HL-60 (cell line): ENCODE measurements around the gene ZNF512B.

Experiments used
- DNase-seq, 2 experiments: peaks; one replicate each; pipeline ENCODE4 v3.0.0-alpha.2; 2010 to 2020; ENCODE audit warnings: low read depth in 1 of 2, low spot score in 1 of 2
- H3K27ac ChIP-seq: fragments of 250-450 bp; sonication (Bioruptor Pico); replicated peaks from 2 replicates; pipeline ENCODE4 v1.5.1; 2020; ENCODE audit warnings: mild to moderate bottlenecking, moderate library complexity
- H3K27me3 ChIP-seq: fragments of 250-450 bp; sonication (Bioruptor Pico); 2 replicates; pipeline ENCODE4 v1.5.1; 2021; ENCODE audit warnings: mild to moderate bottlenecking, moderate library complexity; ENCODE audit not compliant: insufficient read depth, poor library complexity, severe bottlenecking
- H3K4me3 ChIP-seq: replicated peaks from 2 replicates; pipeline ENCODE4 v1.5.1; 2011; ENCODE audit warnings: mild to moderate bottlenecking, control low read depth, low read length; ENCODE audit not compliant: insufficient read depth
- CTCF ChIP-seq: IDR thresholded peaks from one replicate; pipeline ENCODE4 v1.5.1; 2011; ENCODE audit warnings: low read length, control low read depth, inconsistent platforms; ENCODE audit not compliant: insufficient read depth
- GABPA ChIP-seq: IDR thresholded peaks from 2 replicates; pipeline ENCODE4 v1.6.1; 2012; ENCODE audit warnings: low read depth
- POLR2AphosphoS5 ChIP-seq: IDR thresholded peaks from 2 replicates; pipeline ENCODE4 v1.6.1; 2012; ENCODE audit warnings: low read depth
- REST ChIP-seq: IDR thresholded peaks from 2 replicates; pipeline ENCODE4 v1.6.1; 2012; ENCODE audit warnings: low read depth; ENCODE audit not compliant: insufficient replicate concordance
- SPI1 ChIP-seq: IDR thresholded peaks from 2 replicates; pipeline ENCODE4 v1.6.1; 2012; ENCODE audit warnings: low read depth, mild to moderate bottlenecking, borderline replicate concordance

The ZNF512B gene

GRCh38 chr20:63957690-63958441 is 11.9 kb downstream of the ZNF512B start:
- DNase-seq, result peak in 1 of 2 experiments; percentile 43
- Histone ChIP-seq H3K4me3 (no peak overlapping the region), H3K27me3 (no peaks in the 10 kb centered on the region), H3K27ac (peak overlapping the region; percentile 70)
- TF ChIP-seq POLR2AphosphoS5 (no peak), REST (no peak), CTCF (no peak), SPI1 (no peak), GABPA (peak; percentile 64; the same call in 1 of the 2 replicates)

GRCh38 chr20:63957004-63957689 is 12.6 kb downstream of the ZNF512B start:
- peak; percentile 73 to 78 for DNase-seq

GRCh38 chr20:63956664-63957003 is 13.1 kb downstream of the ZNF512B start:
- peak overlapping the region; percentile 70 for H3K27ac ChIP-seq
- peak overlapping the region; percentile 44 for H3K4me3 ChIP-seq
- no peak for DNase-seq
- no peak for TF ChIP-seq POLR2AphosphoS5
- no peak for TF ChIP-seq CTCF
- no peak for TF ChIP-seq GABPA
- no peak for TF ChIP-seq REST
- no peak for TF ChIP-seq SPI1
- no peaks in the 10 kb centered on the region for H3K27me3 ChIP-seq

More at GRCh38 chr20:63957004-63957689, 12.6 kb downstream of the ZNF512B start:
- H3K27me3 ChIP-seq, result no peaks in the 10 kb centered on the region
- peak overlapping the region; percentile 70 for H3K27ac ChIP-seq
- H3K4me3 ChIP-seq, result peak overlapping the region; percentile 44
- peak; percentile 43 for TF ChIP-seq POLR2AphosphoS5
- no peak for TF ChIP-seq GABPA

GRCh38 chr20:63955827-63956663 is 13.7 kb downstream of the ZNF512B start, which contains the start of gene UCKL1:
UCKL1 (minus strand) TSS chr20:63956416; CDS start chr20:63956372, 44 bp downstream.
- H3K27ac ChIP-seq, result peak within 1 kb of the TSS; percentile 96
- peak within 1 kb of the TSS; percentile 92 for H3K4me3 ChIP-seq
- H3K27me3 ChIP-seq, result no peaks in the 10 kb centered on the region
- peak; percentile 82 to 89 for DNase-seq
- TF ChIP-seq GABPA (no peak; the same call in 1 of the 2 replicates), REST (peak; percentile 28), POLR2AphosphoS5 (peak; percentile 67; the same call in 1 of the 2 replicates), SPI1 (no peak), CTCF (no peak)
